Measurements from ENCODE around the gene TMEM144. TPM values are rescaled to one million over a fixed set of nuclear protein-coding genes. Genes with fewer than 3 reads are reported as not detected.
A peak's percentile ranks its signal among the peaks of the same experiment; 100 is the strongest.

The TMEM144 gene
- total RNA-seq, 1 donor from 2014 or later = 7.1 TPM

DNA sequence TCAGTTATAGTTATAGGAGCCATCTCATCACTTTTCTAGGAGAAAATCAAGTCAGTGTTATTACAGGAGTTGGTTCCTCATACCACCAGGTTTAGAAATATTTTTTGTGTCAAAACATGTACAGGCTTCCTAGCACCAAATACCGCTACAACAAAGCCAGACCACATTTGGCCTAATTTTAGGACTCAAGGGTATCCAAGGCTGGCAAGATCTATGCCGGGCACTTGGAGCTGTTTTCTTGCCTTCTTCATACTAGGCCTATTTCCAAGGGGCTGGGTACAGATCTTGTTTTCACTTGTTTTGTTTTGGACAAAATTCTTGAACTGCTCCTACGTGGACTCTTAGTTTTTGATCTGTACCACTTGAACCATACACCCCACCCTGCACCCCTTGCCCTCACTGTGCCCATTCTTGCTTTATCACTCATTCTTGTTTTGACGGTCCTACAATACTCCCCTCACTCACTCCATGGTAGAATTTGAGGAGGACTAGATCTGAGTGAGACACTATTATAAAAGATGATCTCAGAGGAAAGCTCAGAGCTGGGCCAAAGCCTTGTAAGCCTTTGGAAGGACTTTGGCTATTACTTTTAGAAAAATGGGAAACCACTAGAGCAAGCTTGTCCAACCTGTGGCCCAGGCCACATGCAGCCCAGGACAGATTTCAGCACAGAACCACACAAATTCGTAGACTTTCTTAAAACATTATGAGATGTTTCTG lies 17.7 kb upstream of the TMEM144 start:
- Mint-ChIP-seq H3K4me3 (no peak overlapping the region), H3K27ac (no peak overlapping the region), H3K4me1 (ENCODE audit: unreplicated experiment) (peaks cover 3% of the 10 kb centered on the region), H3K9me3 (peaks cover 4% of the 10 kb centered on the region), H3K36me3 (peaks cover 3% of the 10 kb centered on the region), H3K27me3 (peaks cover 3% of the 10 kb centered on the region)
- no peak for DNase-seq (ENCODE audit: extremely low spot score, unreplicated experiment)
- TF ChIP-seq, protein P1, sequence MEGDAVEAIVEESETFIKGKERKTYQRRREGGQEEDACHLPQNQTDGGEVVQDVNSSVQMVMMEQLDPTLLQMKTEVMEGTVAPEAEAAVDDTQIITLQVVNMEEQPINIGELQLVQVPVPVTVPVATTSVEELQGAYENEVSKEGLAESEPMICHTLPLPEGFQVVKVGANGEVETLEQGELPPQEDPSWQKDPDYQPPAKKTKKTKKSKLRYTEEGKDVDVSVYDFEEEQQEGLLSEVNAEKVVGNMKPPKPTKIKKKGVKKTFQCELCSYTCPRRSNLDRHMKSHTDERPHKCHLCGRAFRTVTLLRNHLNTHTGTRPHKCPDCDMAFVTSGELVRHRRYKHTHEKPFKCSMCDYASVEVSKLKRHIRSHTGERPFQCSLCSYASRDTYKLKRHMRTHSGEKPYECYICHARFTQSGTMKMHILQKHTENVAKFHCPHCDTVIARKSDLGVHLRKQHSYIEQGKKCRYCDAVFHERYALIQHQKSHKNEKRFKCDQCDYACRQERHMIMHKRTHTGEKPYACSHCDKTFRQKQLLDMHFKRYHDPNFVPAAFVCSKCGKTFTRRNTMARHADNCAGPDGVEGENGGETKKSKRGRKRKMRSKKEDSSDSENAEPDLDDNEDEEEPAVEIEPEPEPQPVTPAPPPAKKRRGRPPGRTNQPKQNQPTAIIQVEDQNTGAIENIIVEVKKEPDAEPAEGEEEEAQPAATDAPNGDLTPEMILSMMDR (conservative IDR thresholded peaks at IDR 0.05) = no peak

DNA sequence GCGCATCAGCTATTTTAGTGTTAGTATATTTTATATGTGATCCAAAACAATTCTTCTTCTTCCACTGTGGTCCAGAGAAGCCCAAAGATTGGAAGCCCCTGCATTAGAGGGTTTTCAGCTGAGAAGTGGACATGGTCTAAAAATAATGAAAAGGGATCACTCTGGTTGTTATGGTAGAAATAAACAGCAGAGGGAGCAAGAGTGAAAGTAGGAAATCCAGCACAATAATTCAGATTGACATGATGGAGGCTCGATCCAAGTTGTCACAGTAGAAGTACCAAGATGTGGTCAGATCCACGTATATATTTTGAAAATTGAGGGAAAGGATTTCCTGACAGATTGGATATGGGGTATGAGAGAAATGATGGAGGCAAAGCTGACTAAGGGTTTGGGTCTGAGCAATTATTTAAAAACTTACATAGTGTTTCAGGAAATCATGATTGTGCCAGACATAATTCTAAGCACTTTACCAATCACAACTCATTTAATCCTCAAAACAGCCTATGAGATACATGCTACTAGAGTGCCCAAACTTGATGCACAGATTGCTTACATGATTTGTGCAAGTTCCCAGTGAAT lies 17.0 kb upstream of the TMEM144 start:
- TF ChIP-seq, protein P1 (conservative IDR thresholded peaks at IDR 0.05) = peak; percentile 73
- Mint-ChIP-seq H3K36me3 (peaks cover 3% of the 10 kb centered on the region), H3K4me3 (no peak overlapping the region), H3K27me3 (peaks cover 3% of the 10 kb centered on the region), H3K9me3 (peaks cover 4% of the 10 kb centered on the region), H3K4me1 (ENCODE audit: unreplicated experiment) (peaks cover 3% of the 10 kb centered on the region), H3K27ac (no peak overlapping the region)
- DNase-seq (ENCODE audit: extremely low spot score, unreplicated experiment) = no peak

DNA sequence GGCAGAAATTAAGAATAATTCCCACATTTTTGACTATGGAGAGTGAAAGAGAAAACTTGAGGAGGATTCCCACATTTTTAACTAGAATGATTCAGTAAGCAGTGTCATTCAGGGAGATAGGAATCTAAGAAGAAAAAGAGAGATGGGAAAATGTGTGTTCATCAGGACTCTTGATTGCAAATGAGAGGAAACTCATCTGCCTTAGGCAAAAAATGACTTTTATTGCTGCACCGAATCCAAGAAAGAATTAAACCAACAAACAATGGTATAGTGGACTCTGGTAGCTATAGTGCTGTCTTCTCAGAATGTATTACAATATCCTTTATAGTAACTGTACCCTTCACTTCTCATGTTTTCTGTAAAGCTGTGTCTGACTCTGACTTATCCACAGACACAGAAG lies 15.0 kb upstream of the TMEM144 start:
- no peak for DNase-seq (ENCODE audit: extremely low spot score, unreplicated experiment)
- Mint-ChIP-seq H3K36me3 (peaks cover 2% of the 10 kb centered on the region), H3K4me1 (ENCODE audit: unreplicated experiment) (peaks cover 3% of the 10 kb centered on the region), H3K27me3 (peaks cover 3% of the 10 kb centered on the region), H3K4me3 (no peak overlapping the region), H3K9me3 (peaks cover 4% of the 10 kb centered on the region), H3K27ac (no peak overlapping the region)
- TF ChIP-seq, protein P1 (conservative IDR thresholded peaks at IDR 0.05) = no peak

GRCh38 chr4:158197194-158197776 lies 13.0 kb upstream of the TMEM144 start:
- Mint-ChIP-seq H3K4me3 (no peak overlapping the region), H3K27ac (no peak overlapping the region), H3K9me3 (peaks cover 4% of the 10 kb centered on the region), H3K36me3 (peaks cover 3% of the 10 kb centered on the region), H3K27me3 (peaks cover 3% of the 10 kb centered on the region), H3K4me1 (ENCODE audit: unreplicated experiment) (peaks cover 3% of the 10 kb centered on the region)
- TF ChIP-seq, protein P1 (conservative IDR thresholded peaks at IDR 0.05) = no peak
- no peak for DNase-seq (ENCODE audit: extremely low spot score, unreplicated experiment)

DNA sequence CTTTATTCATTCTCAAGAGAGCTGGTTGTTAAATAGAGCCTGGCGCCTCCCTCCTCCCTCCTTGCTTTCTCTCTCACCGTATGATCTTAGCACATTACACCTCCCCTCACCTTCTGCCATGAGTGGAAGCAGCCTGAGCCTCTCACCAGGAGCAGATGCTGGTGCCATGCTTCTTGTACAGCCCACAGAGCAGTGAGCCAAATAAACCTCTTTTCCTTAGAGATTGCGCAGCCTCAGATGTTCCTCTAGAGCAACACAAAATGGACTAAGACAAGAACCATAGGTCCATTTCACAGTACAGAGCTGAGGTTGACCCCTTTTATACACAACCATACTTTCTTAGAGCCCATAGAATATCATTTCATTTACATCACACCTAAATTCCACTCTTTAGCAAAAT lies 10.1 kb upstream of the TMEM144 start:
- Mint-ChIP-seq H3K27me3 (no peaks in the 10 kb centered on the region), H3K4me3 (no peak overlapping the region), H3K27ac (no peak overlapping the region), H3K9me3 (no peaks in the 10 kb centered on the region), H3K4me1 (ENCODE audit: unreplicated experiment) (no peaks in the 10 kb centered on the region), H3K36me3 (peaks cover 3% of the 10 kb centered on the region)
- TF ChIP-seq, protein P1 (conservative IDR thresholded peaks at IDR 0.05) = no peak
- no peak for DNase-seq (ENCODE audit: extremely low spot score, unreplicated experiment)
